HG03457 (cell line): ENCODE measurements around the gene SLC7A8.
"Not testable (repeated sequence)": the region's sequence is repeated elsewhere in the genome, so short reads cannot be mapped to it uniquely, and the experiment has no call there.

Source experiments
- ATAC-seq: cut with Tn5 transposase; IDR thresholded peaks from one replicate; pipeline ENCODE4 v1.9.1; 2021; ENCODE audit warnings: moderate number of reproducible peaks; ENCODE audit not compliant: unreplicated experiment

The SLC7A8 gene

DNA sequence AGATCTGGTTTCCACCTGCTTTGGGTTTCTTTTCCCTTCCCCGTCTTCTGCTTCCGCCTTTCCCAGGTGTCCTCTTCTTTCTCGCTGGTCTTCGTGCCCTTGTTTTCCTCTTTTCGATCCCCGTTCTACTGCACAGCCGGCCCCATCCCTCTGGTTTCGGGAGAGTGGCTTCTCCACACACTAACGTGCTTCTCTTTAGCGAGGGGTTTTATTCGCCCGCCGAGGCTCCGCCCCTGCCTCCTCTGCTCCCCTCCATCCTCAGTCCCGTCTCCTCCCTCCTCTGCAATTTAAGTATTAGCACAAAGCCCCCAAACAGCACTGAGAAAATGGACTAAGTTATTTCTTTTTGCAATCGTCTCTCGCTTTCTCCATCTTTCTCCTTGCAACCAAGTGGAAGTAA, at the start of gene SLC7A8:
TSS of gene SLC7A8 (minus strand) at position 182 of the 400 bp plus-strand sequence. CDS start 746 bp downstream, outside the sequence.
- no peak for ATAC-seq

DNA sequence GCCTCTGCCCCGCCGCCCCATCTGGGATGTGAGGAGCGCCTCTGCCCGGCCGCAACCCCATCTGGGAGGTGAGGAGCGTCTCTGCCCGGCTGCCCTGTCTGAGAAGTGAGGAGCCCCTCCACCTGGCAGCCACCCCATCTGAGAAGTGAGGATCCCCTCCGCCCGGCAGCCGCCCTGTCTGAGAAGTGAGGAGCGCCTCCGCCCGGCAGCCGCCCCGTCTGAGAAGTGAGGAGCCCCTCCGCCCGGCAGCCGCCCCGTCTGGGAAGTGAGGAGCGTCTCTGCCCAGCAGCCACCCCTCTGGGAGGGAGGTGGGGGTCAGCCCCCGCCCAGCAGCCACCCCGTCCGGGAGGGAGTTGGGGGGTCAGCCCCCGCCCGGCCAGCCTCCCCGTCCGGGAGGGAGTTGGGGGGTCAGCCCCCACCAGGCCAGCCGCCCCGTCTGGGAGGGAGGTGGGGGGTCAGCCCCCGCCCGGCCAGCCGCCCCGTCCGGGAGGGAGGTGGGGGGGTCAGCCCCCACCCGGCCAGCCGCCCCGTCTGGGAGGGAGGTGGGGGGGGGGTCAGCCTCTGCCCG, 48.9 kb upstream of the SLC7A8 start:
- not testable (repeated sequence) for ATAC-seq

DNA sequence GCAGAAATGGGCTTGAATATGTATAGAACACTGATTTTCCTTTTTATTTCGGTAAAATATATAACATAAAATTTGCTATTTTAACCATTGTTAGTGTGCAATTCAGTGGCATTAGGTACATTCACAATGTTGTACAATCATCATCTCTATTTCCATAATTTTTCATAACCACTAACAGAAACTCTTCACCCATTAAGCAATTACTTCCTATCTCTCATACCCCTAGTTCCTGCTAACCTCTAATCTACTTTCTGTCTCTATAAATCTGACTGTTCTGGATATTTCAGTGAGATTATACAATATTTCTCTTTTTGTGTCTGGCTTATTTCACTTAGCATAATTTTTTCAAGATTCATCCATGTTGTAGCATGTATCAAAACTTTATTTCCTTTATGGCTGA, 45.4 kb upstream of the SLC7A8 start:
- no peak for ATAC-seq

DNA sequence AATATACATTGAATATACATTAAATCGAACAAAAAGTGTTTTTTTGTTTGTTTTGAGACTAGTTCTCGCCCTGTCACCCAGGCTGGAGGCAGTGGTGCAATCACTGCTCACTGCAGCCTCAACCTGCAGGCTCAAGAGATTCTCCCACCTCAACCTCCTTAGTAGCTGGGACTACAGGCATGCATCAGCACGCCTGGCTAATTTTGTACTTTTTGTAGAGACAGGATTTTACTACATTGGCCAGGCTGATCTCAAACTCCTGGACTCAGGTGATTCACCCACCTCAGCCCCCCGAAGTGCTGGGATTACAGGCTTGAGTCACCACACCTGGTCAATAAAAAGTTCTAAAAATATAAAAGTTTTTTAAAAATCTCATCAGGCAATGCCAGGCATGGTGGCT, 44.1 kb upstream of the SLC7A8 start:
- no peak for ATAC-seq

DNA sequence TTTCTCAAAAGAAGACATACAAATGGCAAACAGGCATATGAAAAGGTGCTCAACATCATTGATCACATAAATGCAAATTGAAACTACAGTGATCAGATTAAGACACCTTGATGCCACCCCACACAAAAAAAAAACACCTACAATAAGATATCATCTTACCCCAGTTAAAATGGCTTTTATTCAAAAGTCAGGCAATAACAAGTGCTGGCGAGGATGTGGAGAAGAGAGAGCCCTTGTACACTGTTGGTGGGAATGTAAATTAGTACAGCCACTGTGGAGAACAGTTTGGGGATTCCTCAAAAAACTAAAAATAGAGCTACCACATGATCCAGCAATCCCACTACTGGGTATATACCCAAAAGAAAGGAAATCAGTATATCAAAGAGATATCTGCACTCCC, 41.5 kb upstream of the SLC7A8 start:
- ATAC-seq = not testable (repeated sequence)

DNA sequence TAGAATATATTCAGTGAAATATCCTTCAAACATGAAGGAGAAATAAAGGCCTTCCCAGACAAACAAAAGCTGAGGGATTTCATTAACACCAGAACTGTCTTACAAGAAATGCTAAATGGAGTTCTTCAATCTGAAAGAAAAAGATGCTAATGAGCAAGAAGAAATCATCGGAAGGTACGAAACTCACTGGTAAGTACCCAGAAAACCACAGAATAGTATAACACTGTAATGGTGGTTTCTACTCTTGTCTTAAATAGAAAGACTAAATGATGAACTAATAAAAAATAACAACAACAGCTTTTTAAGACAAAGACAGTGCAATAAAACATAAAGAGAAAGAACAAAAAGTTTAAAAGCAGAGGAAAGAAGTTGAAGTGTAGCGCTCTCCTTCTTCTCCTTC, 35.6 kb upstream of the SLC7A8 start:
- ATAC-seq = no peak

DNA sequence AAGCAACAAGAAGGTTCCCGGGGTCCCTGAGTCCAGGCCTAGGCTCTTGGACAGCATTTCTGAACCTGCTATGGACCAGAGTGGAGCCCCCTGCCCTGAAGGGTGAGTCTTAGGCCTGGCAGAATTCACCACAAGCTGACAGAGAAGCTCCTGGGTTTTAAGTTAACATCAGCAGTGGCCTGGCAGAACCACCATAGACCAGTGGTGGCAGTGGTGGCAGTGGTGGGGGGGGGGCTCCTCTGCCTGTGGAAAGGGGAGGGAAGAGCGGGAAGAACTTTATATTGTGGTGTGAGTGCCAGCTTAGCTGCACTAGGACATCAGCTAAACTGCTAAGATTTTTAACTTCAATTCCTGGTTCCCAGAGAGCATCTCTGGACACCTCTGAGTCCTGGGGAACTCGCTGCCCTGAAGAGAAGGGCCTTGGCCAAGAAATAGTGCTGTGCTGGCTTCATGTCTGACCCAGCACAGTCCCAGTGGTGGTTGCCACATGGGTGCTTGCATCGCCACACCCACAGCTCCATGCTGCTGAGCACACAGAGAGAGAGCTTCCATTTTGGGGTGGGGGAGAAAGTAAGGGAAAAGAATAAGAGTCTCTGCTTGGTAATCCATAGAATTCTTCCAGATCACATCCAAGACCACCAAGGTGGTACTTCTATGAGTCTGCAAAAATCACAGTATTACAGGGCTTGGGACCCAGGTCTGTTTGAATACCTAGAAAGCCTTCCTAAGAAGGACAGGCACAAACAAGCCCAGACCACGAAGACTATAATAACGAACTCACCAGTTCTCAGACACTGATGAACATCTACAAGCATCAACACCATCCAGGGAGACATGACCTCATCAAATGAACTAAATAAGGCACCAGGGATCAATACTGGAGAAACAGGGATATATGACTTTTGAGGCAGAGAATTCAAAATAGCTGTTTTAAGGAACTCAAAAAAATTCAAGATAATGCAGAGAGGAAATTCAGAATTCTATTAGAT, 33.9 kb upstream of the SLC7A8 start:
- ATAC-seq = no peak

DNA sequence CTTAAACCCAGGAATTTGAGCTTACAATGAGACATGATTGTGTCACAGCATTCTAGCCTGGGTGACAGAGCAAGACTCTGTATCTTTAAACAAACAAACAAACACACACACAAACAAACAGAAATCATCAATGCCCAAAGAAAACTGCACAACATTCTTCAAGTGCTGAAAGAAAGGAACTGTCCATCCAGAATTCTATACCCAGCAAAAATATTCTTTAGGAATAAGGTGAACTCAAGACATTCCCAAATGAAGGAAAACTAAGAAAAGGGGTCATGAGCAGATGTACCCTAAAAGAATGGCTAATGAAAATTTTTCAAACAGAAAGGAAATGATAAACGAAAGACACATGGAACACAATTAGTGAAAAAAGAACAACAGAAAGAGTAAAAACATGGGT, 32.0 kb upstream of the SLC7A8 start:
- ATAC-seq = no peak

DNA sequence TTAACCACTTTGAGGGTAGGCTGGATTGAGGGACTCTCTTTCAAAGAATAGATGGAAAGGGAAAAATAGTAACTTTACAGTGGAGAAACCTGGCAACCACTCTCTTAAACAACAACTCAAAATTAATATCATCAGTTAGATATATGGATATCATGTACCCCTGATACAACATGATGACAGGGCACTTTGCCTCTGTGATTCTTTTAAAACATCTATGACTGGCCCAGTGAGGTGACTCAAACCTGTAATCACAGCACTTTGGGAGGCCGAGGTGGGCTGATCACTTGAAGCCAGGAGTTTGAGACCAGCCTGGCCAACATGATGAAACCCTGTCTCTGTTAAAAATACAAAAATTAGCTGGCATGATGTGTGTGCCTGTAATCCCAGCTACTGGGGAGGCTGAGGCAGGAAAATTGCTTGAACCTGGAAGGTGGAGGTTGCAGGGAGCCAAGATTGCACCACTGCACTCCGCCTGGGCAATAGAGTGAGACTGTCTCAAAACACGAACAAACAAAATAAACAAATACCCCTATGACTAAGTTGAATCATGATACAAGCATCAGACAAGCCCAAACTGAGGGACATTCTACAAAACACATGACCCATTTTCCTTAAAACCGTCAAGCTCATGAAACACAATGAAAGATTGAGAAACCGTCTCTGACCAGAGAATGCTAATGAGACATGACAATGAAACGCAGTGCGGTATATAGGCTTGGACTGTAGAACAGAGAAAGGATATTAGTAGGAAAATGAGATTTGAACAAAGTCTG, 26.4 kb upstream of the SLC7A8 start:
- ATAC-seq = no peak

DNA sequence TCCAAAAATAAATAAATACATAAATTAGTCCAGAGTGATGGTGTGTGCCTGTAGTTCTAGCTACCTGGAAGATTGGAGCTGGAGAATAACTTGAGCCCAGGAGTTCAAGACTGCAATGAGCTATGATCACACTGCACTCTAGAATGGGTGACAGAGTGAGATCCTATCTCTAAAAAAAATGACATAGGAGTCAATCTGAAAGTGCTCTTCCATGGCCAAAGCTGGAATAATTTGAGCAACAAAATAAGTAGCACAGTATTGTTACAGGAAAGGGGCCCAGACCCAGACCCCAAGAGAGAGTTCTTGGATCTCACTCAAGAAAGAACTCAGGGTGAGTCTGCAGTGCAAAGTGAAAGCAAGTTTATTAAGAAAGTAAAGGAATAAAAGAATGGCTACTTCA, 24.9 kb upstream of the SLC7A8 start:
- ATAC-seq = no peak

DNA sequence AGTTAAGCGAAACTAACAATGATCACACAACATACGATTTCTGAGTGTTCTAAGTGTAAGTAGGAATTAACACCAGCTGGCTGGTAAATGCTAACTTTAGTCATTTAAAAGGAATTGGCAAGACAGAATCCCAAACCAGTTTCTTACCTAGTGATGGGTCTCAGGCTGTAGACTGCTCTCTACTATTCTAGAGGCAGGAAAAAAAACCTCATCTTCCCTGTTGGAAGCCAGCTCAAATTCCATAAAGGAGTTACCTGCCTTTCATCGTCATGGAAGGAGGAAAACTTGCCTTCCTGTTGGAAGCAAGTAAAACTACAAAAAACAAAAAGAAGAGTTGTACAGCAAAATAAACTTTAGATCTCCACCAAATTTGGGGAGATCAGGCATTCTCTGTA, 23.7 kb upstream of the SLC7A8 start:
- ATAC-seq = no peak

DNA sequence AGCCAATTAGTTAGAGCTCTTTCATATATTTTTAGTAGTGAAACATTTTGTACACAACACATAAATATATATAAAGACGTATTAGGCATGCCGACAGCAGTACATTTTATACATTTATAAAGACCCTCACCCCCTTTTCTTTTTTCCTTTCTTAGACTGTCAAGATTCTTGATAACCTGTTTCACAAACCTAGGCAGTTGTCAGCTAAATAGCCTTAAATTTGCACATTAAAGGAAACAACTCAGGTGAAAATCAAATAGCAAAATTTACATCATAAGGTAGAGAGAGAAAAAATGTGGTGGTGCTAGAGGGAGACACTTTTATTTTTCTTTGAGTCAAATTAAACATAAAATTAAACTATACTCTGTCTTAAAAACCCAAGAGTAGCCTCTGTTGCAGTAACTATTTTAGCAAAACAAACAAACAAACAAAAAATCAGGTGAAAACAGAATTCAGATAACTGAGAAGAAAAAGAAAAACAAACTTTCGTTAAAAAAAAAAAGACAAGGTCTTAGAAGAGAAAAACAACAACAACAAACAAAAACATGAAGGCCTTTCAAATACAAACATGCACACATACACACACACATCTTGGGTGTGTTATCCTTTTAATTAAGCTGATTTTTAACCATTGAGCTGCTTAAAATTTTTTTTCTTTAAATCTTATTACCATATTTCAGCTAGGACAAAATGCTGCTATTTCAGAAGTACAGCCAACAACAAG, 23.1 kb upstream of the SLC7A8 start:
- ATAC-seq = no peak

DNA sequence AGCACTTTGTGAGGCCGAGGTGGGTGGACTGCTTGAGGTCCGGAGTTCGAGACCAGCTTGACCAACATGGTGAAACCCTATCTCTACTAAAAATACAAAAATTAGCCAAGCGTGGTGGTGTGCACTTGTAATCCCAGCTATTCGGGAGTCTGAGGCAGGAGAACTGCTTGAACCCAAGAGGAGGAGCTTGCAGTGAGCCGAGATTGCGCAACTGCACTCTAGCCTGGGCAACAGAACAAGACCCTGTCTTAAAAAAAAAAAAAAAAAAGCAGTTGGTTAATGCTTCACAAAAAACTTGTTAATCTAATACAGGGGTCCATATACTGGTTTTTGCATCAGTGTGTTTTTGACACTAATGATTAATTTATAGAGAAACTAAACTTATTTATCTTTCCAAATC, 18.5 kb upstream of the SLC7A8 start:
- no peak for ATAC-seq

DNA sequence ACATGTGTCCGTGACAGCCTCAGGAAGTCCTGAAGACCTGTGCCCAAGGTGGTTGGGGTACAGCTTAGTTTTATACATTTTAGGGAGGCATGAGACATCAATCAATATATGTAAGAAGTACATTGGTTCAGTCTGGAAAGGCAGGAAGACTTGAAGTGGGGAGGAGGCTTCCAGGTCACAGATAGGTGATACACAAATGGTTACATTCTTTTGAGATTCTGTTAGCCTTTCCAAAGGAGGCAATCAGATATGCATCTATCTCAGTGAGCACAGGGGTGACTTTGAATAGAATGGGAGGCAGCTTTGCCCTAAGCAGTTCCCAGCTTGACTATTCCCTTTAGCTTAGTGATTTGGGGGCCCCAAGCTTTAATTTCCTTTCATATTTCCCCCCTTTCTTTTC, 15.7 kb upstream of the SLC7A8 start:
- ATAC-seq = not testable (repeated sequence)

DNA sequence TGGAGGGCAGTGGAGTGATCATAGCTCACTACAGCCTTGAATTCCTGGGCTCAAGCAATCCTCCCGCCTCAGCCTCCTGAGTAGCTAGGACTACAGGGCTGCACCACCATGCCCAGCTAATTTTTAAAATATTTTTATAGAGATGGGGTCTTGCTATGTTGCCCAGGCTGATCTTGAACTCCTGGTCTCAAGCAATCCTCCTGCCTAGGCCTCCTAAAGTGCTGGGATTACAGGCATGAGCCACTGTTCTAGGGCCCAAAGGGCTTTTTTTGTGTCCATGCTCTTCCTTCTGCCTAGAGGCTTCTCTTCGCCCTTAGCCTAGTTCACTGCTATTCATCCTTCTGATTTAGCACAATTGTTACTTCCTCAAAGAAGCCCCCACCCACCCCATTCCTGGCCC, 13.0 kb upstream of the SLC7A8 start:
- not testable (repeated sequence) for ATAC-seq

DNA sequence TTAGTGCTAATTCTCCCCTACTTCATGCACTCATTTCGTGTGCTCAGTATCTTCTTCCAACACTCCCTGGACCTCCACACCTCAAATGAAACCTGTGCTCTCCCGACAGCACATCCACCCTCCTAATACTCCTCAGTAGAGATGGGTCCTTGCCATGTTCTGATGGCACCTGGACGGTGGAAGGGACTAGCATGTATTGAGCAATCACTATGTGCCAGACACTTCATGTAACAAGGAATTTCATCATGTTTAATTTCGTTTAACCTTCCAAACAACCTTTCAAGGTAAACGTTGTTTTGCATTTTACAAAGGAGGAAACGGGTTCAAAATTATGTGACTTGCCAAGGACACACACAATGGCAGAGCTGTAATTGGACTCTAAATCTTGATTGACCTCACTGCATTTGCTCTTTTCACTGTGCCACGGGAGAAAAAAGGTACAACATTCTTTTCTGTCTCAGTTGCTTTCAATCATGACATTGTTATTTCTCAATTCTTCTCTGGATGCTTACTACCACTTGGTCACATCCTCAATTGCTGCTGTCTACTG, 12.2 kb upstream of the SLC7A8 start:
- no peak for ATAC-seq

DNA sequence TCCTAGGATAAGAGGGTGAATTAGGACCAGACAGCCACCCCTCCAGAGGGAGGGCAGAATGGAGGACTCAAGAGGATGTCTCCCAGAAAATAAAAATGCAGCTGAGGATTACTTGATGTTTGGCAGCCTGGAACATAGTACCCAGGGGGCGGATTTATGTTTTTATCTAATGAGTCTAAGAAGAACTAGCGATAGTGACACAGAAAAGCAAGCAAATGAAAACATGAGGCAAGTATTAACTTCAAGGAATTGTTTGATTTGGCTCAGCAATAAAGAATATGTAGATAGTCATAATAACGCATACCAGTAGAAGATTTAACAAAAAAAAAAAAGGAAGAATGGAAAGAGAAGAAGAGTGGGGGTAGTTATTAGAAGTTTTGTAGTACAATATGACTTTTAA, 10.0 kb upstream of the SLC7A8 start:
- no peak for ATAC-seq

DNA sequence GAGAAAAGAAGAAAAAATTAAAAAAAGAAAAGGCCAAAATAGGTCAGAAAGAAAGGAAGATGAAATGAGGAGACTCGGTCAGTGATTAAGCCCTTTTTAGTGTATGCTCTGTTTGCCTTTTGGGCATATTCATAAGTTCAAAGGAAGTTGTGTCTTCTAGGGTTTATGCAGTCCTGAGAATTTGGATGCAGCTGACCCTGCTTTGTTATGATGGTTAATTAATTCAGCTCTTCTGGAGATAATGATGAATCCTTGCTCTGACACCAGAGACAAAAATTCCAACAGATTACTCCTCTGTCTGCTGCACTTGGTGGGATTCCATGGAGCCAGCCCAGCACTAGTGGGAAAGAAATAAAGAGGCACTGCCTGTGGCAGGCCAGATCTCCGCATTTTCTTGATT, 4.5 kb upstream of the SLC7A8 start:
- ATAC-seq = no peak

DNA sequence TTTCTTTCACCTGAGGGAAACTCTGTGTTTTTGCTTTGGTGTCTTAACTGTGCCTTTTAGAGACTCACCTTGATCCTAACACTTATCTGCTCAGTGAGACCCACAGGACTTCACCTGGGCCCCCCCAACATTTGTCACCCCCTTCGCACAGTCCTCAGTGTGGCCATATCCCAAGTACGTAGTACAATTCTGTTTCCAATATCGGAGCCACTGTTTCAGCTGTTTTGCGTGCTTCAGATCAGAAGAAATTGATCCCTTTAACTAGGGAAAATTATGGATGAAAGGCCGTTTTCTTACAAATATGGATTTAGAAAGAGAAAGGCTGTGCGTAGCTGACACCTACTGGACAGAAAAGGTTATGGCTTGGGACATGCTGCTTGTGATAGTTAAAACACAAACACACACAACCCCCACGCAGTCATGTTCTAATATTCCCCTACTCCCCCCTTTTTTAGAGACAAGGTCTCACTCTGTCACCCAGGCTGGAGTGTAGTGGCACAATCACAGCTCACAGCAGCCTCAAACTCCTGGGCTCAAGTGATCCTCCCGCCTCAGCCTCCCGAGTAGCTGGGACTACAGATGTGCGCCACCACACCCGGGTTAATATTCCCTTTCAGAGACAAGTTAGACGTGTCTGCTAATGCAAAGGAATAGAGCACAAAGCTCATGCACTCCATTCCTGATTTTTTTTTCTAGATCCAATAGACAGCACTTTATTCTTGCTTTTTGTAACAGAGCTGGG, 3.6 kb upstream of the SLC7A8 start:
- ATAC-seq = no peak

DNA sequence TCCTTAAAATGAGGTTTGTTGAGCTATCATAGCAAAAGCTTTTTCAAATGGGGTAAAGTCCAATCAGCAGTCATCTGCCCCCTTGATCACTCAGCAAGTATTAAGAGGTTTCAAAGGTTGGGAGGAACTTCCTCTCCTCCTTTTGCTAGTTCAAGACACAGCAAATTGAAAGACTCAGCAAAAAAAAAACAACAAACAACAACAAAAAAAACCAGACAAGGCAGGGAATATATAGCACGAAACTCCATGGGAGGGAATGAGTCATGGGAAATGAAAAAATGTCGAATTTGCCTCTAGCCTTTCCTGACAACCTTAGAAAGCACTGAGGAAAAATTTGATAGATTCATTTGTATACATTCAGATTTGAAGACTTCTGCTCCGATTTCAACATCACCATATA, 1.6 kb upstream of the SLC7A8 start:
- ATAC-seq = no peak
